ENCODE results near the gene TNK1. TPM values are rescaled to one million over a fixed set of nuclear protein-coding genes. Genes with fewer than 3 reads are reported as not detected.
"Not testable (repeated sequence)": the region's sequence is repeated elsewhere in the genome, so short reads cannot be mapped to it uniquely, and the experiment has no call there.

The TNK1 gene
- total RNA-seq, 1 experiment from 2014 or later = 6.1 TPM

DNA sequence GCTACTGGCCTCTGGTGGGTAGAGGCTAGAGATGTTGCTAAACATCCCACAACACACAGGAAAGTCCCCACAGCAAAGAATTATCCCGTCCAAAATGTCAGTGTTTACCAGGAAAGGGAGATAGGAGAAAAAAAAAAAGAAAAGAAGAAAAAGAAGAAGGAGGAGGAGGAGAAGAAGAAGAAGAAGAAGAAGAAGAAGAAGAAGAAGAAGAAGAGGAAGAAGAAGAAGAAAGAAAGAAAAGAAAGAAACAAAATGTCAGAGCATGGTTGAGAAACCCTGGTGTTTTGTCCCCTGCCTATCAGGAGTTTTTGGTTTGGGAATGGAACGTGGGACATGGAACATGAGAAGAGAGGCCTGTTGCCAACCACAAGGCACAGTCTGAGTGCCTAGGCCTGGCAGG, 23.5 kb upstream of the TNK1 start:
- Histone ChIP-seq H3K36me3 (ENCODE audit: control insufficient read depth, insufficient read depth, low read length) (no peaks in the 10 kb centered on the region), H3K9me3 (no peaks in the 10 kb centered on the region), H3K4me3 (ENCODE audit: low read depth, low read length) (no peak overlapping the region), H3K4me1 (no peaks in the 10 kb centered on the region), H3K27me3 (replicated peaks; ENCODE audit: control insufficient read depth, insufficient read depth, low read length) (no peaks in the 10 kb centered on the region)
- no peaks in the 10 kb centered on the region for H3K9me3 Mint-ChIP-seq (ENCODE audit: unreplicated experiment)
- ChIA-PET CTCF (no interaction called here), POLR2A (no interaction called here)
- no TSS peak for BruUV-seq (replicated peaks)
- H3K36me3 Mint-ChIP-seq (ENCODE audit: insufficient read depth, unreplicated experiment) = no peaks in the 10 kb centered on the region
- no peaks in the 10 kb centered on the region for H3K27me3 Mint-ChIP-seq (ENCODE audit: insufficient read depth, unreplicated experiment)
- H3K4me3 Mint-ChIP-seq (ENCODE audit: unreplicated experiment) = no peak overlapping the region
- DNase-seq = no peak
- intact Hi-C loops (cut with micrococcal nuclease; ENCODE audit: unreplicated experiment) = loop anchor here (2.0 to 5.0 kb wide), 2 partner anchors 80 to 203 kb away; partner anchors contain the start of genes FGF11, SENP3 and TMEM102
- TF ChIP-seq, protein P1, sequence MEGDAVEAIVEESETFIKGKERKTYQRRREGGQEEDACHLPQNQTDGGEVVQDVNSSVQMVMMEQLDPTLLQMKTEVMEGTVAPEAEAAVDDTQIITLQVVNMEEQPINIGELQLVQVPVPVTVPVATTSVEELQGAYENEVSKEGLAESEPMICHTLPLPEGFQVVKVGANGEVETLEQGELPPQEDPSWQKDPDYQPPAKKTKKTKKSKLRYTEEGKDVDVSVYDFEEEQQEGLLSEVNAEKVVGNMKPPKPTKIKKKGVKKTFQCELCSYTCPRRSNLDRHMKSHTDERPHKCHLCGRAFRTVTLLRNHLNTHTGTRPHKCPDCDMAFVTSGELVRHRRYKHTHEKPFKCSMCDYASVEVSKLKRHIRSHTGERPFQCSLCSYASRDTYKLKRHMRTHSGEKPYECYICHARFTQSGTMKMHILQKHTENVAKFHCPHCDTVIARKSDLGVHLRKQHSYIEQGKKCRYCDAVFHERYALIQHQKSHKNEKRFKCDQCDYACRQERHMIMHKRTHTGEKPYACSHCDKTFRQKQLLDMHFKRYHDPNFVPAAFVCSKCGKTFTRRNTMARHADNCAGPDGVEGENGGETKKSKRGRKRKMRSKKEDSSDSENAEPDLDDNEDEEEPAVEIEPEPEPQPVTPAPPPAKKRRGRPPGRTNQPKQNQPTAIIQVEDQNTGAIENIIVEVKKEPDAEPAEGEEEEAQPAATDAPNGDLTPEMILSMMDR (IDR thresholded peaks at IDR 0.05; ENCODE audit: insufficient read depth in 1 of 2, low read depth in 1 of 2, low read length in 1 of 2, severe bottlenecking in 1 of 2, unreplicated experiment in 1 of 2) = no peak
- peaks cover 11% of the 10 kb centered on the region for H3K4me1 Mint-ChIP-seq (ENCODE audit: low read depth, unreplicated experiment)
- no peak overlapping the region for H3K27ac Mint-ChIP-seq (ENCODE audit: unreplicated experiment)

DNA sequence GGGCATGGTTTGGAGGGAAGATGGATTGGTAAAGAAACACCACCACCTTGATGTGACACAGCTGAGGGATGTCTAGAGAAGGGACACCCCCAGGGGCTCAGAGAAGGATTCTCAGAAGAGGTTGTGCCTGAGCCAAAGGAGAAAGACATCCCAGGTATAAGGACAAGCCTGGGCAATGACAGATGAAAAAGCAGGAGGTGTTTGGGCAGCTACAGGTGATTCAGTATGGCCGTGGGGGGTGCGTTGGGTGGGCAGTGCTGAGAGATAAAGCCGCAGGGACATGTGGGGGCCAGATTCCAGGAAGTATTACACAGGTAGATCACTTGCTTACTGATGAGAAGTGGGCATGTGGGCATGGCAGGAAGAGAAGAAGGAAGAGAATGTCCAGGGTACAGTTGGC, 19.0 kb upstream of the TNK1 start:
- no peaks in the 10 kb centered on the region for H3K9me3 ChIP-seq
- ChIA-PET POLR2A (no interaction called here), CTCF (no interaction called here)
- no peak overlapping the region for H3K4me3 ChIP-seq (ENCODE audit: low read depth, low read length)
- Mint-ChIP-seq H3K27ac (ENCODE audit: unreplicated experiment) (no peak overlapping the region), H3K9me3 (ENCODE audit: unreplicated experiment) (no peaks in the 10 kb centered on the region), H3K36me3 (ENCODE audit: insufficient read depth, unreplicated experiment) (no peaks in the 10 kb centered on the region), H3K27me3 (ENCODE audit: insufficient read depth, unreplicated experiment) (no peaks in the 10 kb centered on the region), H3K4me3 (ENCODE audit: unreplicated experiment) (no peak overlapping the region), H3K4me1 (ENCODE audit: low read depth, unreplicated experiment) (no peaks in the 10 kb centered on the region)
- H3K36me3 ChIP-seq (ENCODE audit: control insufficient read depth, insufficient read depth, low read length) = no peaks in the 10 kb centered on the region
- no TSS peak for BruUV-seq (replicated peaks)
- TF ChIP-seq, protein P1 (IDR thresholded peaks at IDR 0.05; ENCODE audit: insufficient read depth in 1 of 2, low read depth in 1 of 2, low read length in 1 of 2, severe bottlenecking in 1 of 2, unreplicated experiment in 1 of 2) = no peak
- H3K4me1 ChIP-seq = no peaks in the 10 kb centered on the region
- intact Hi-C loops (cut with micrococcal nuclease; ENCODE audit: unreplicated experiment) = no loop called here
- no peak for DNase-seq
- H3K27me3 ChIP-seq (replicated peaks; ENCODE audit: control insufficient read depth, insufficient read depth, low read length) = no peaks in the 10 kb centered on the region

DNA sequence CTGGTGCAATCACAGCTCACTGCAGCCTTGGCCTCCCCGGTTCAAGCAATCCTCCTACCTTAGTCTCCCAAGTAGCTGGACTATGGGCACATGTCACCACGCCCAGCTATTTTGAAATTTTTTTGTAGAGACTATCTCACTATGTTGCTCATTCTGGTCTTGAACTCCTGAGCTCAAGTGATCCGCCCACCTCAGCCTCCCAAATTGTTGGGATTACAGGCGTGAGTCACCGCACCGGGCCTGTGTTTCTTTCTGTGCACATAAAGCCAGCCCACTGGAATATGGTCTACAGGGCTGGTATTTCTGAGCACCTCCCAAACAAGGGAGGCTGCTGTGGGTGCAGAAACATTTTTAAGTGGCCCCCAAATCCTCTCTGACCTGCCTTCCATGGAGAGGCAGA, 17.6 kb upstream of the TNK1 start:
- no peaks in the 10 kb centered on the region for H3K9me3 Mint-ChIP-seq (ENCODE audit: unreplicated experiment)
- no peaks in the 10 kb centered on the region for H3K27me3 Mint-ChIP-seq (ENCODE audit: insufficient read depth, unreplicated experiment)
- H3K4me3 Mint-ChIP-seq (ENCODE audit: unreplicated experiment) = no peak overlapping the region
- H3K36me3 Mint-ChIP-seq (ENCODE audit: insufficient read depth, unreplicated experiment) = no peaks in the 10 kb centered on the region
- no peak for DNase-seq
- H3K4me1 ChIP-seq = no peaks in the 10 kb centered on the region
- BruUV-seq (replicated peaks) = no TSS peak
- TF ChIP-seq, protein P1 (IDR thresholded peaks at IDR 0.05; ENCODE audit: insufficient read depth in 1 of 2, low read depth in 1 of 2, low read length in 1 of 2, severe bottlenecking in 1 of 2, unreplicated experiment in 1 of 2) = no peak
- POLR2A ChIA-PET = no interaction called here
- CTCF ChIA-PET = no interaction called here
- no peaks in the 10 kb centered on the region for H3K4me1 Mint-ChIP-seq (ENCODE audit: low read depth, unreplicated experiment)
- no peak overlapping the region for H3K4me3 ChIP-seq (ENCODE audit: low read depth, low read length)
- H3K9me3 ChIP-seq = no peaks in the 10 kb centered on the region
- H3K27ac Mint-ChIP-seq (ENCODE audit: unreplicated experiment) = no peak overlapping the region
- no peaks in the 10 kb centered on the region for H3K36me3 ChIP-seq (ENCODE audit: control insufficient read depth, insufficient read depth, low read length)
- intact Hi-C loops (cut with micrococcal nuclease; ENCODE audit: unreplicated experiment) = no loop called here
- no peaks in the 10 kb centered on the region for H3K27me3 ChIP-seq (replicated peaks; ENCODE audit: control insufficient read depth, insufficient read depth, low read length)

DNA sequence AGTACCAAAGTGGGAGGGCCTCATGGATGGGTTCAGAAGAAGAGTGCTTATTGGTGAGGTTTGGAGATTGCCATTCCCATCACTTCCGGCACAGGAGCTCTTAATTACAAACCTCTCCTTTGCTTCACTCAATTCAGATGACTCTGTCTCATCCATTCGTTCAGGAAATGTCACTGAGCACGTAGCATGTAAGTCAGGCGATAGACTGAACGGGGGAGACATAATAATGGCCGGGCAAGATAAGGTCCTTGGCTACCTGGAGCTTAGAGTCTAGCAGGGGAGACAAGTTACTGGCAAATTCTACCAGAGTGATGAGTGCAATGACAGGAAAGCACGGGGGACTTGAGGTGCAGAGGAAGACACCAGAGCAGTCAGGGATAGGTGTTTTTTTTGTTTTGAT, 14.9 kb upstream of the TNK1 start:
- H3K36me3 ChIP-seq (ENCODE audit: control insufficient read depth, insufficient read depth, low read length); H3K9me3 Mint-ChIP-seq (ENCODE audit: unreplicated experiment); H3K9me3 ChIP-seq; H3K4me1 ChIP-seq; H3K27ac Mint-ChIP-seq (ENCODE audit: unreplicated experiment); H3K4me3 Mint-ChIP-seq (ENCODE audit: unreplicated experiment); H3K27me3 ChIP-seq (replicated peaks; ENCODE audit: control insufficient read depth, insufficient read depth, low read length); DNase-seq; CTCF ChIA-PET; H3K4me1 Mint-ChIP-seq (ENCODE audit: low read depth, unreplicated experiment); H3K27me3 Mint-ChIP-seq (ENCODE audit: insufficient read depth, unreplicated experiment); H3K36me3 Mint-ChIP-seq (ENCODE audit: insufficient read depth, unreplicated experiment); intact Hi-C loops (cut with micrococcal nuclease; ENCODE audit: unreplicated experiment); BruUV-seq (replicated peaks); H3K4me3 ChIP-seq (ENCODE audit: low read depth, low read length); POLR2A ChIA-PET: not testable (repeated sequence)

Measured in Caco-2 (cell line).